ENCODE data around the gene PDE1A. TPM values are rescaled to one million over a fixed set of nuclear protein-coding genes. Genes with fewer than 3 reads are reported as not detected.

PDE1A gene
- total RNA-seq: 11.5 and 20.0 TPM in 2 replicates

DNA sequence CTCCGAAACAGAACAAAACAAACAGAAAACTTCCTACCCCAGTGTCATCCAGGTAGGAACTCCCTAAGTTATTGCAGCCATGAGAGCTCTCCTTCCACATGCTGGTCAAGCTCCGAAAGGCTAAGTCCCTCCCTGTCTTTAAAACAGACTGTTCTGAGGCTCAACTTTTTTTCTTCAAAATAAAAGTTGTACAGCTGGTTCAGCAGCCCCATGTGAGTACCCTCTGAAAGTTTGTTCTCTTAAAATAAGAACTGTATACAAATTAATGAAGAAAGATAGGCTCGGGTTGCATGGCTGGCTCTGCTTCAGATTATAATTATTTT is at the start of gene PDE1A:
Gene PDE1A, minus strand, starts transcription at position 119 of the 323 bp plus-strand sequence.

Measured in uterine smooth muscle cell (primary cell).